GM19193 (cell line): ENCODE data around the gene NOVA2.
A peak's percentile ranks its signal among the peaks of the same experiment; 100 is the strongest.

Experiments
- POLR2A ChIP-seq: IDR thresholded peaks from 4 replicates; pipeline ENCODE4 v1.6.1; 2011; ENCODE audit not compliant: insufficient read depth, insufficient read length; ENCODE audit errors: extremely low read depth

NOVA2 gene

GRCh38 chr19:45901912-45902650, 71.6 kb downstream of the NOVA2 start, which contains the start of gene MYPOP:
Gene MYPOP (minus strand): TSS chr19:45902613. CDS start chr19:45901773, 840 bp downstream.
- TF ChIP-seq POLR2A = no peak

- no peak for TF ChIP-seq POLR2A
These were observed 72.2 kb downstream of the NOVA2 start for GRCh38 chr19:45901432-45901911.

- no peak for TF ChIP-seq POLR2A
These were observed 72.8 kb downstream of the NOVA2 start for GRCh38 chr19:45900738-45901431.

- TF ChIP-seq POLR2A = no peak
These were observed 73.6 kb downstream of the NOVA2 start for GRCh38 chr19:45899919-45900589.

GRCh38 chr19:45899253-45899652, 74.4 kb downstream of the NOVA2 start:
- no peak for TF ChIP-seq POLR2A

GRCh38 chr19:45897261-45897812, 76.3 kb downstream of the NOVA2 start:
- TF ChIP-seq POLR2A = no peak

- no peak for TF ChIP-seq POLR2A
These were observed 78.1 kb downstream of the NOVA2 start for GRCh38 chr19:45895519-45895972.

GRCh38 chr19:45890877-45891276, 82.8 kb downstream of the NOVA2 start:
- TF ChIP-seq POLR2A = no peak

- no peak for TF ChIP-seq POLR2A
These were observed 84.3 kb downstream of the NOVA2 start for GRCh38 chr19:45889210-45889885.

GRCh38 chr19:45887200-45887710, 86.4 kb downstream of the NOVA2 start:
- no peak for TF ChIP-seq POLR2A

- peak; percentile 50 for TF ChIP-seq POLR2A
These were observed 87.1 kb downstream of the NOVA2 start for GRCh38 chr19:45886427-45887199.

- TF ChIP-seq POLR2A = peak; percentile 60
These were observed 87.9 kb downstream of the NOVA2 start, which contains the start of gene IRF2BP1 for GRCh38 chr19:45885556-45886426. Gene IRF2BP1 (minus strand): TSS chr19:45886141. CDS start chr19:45885774, 367 bp downstream.
